OCI-LY7 (cell line): ENCODE data around the gene PDHX. TPM values are rescaled to one million over a fixed set of nuclear protein-coding genes. Genes with fewer than 3 reads are reported as not detected.

ENCODE experiments used
- BruUV-seq: library from RNA; stranded (reverse); fragments of 400-500 nt; replicated peaks from 2 replicates; lab custom pipeline; 2021; lab: Mats Ljungman, UMichigan
- CTCF ChIA-PET: fragments of 300-600 bp; sonication (Branson Sonifier 250); formaldehyde crosslinking; loops from one replicate; lab custom pipeline; 2022; ENCODE audit warnings: antibody characterized with exemption; ENCODE audit not compliant: unreplicated experiment; lab: Charles Lee
- POLR2A ChIA-PET: fragments of 300-600 bp; sonication (Branson Sonifier 250); formaldehyde crosslinking; loops from one replicate; lab custom pipeline; 2022; ENCODE audit warnings: antibody characterized with exemption; lab: Charles Lee
- DNase-seq: peaks from one replicate; pipeline ENCODE4 v3.0.0-alpha.2; 2015; ENCODE audit warnings: low spot score
- H2AFZ ChIP-seq: fragments of 200-600 bp; sonication (generic), shearing (Covaris generic); 2 replicates; pipeline ENCODE4 v1.6.1; 2014; ENCODE audit warnings: mild to moderate bottlenecking, antibody characterized with exemption, low read length, moderate library complexity
- H3K27ac ChIP-seq: fragments of 200-600 bp; sonication (generic); 2 replicates; pipeline ENCODE4 v1.5.1; 2014; ENCODE audit warnings: mixed run types, low read depth, mild to moderate bottlenecking, moderate library complexity, low read length, inconsistent platforms; ENCODE audit not compliant: poor library complexity, severe bottlenecking
- H3K36me3 ChIP-seq: fragments of 200-600 bp; sonication (generic); 2 replicates; pipeline ENCODE4 v1.6.1; 2014; ENCODE audit warnings: mild to moderate bottlenecking, antibody characterized with exemption, low read length, moderate library complexity, mixed read lengths; ENCODE audit not compliant: insufficient read depth
- H3K4me1 ChIP-seq: fragments of 200-600 bp; sonication (generic); 2 replicates; pipeline ENCODE4 v1.5.1; 2014; ENCODE audit warnings: mild to moderate bottlenecking, low read length; ENCODE audit not compliant: insufficient read depth, poor library complexity, severe bottlenecking
- H3K4me2 ChIP-seq: fragments of 200-600 bp; sonication (generic); 2 replicates; pipeline ENCODE4 v1.6.1; 2014; ENCODE audit warnings: mild to moderate bottlenecking, low read length
- H3K4me3 ChIP-seq: fragments of 200-600 bp; sonication (generic); 2 replicates; pipeline ENCODE4 v1.5.1; 2014; ENCODE audit warnings: mild to moderate bottlenecking, low read depth, low read length; ENCODE audit not compliant: poor library complexity, severe bottlenecking
- H3K79me2 ChIP-seq: fragments of 200-600 bp; sonication (generic); 2 replicates; pipeline ENCODE4 v1.6.1; 2016; ENCODE audit warnings: low read depth, mild to moderate bottlenecking, low read length, moderate library complexity, mixed read lengths; ENCODE audit not compliant: insufficient read depth
- H3K9me2 ChIP-seq: fragments of 200-600 bp; sonication (generic); 2 replicates; pipeline ENCODE4 v1.6.1; 2016; ENCODE audit warnings: mild to moderate bottlenecking, low read length, mixed read lengths; ENCODE audit not compliant: insufficient read depth
- H3K9me3 ChIP-seq: fragments of 200-600 bp; sonication (generic); 2 replicates; pipeline ENCODE4 v1.6.1; 2014; ENCODE audit warnings: mild to moderate bottlenecking, mixed run types, low read length, mixed read lengths
- H4K20me1 ChIP-seq: fragments of 200-600 bp; sonication (generic); 2 replicates; pipeline ENCODE4 v1.6.1; 2014; ENCODE audit warnings: mild to moderate bottlenecking, antibody characterized with exemption, low read length, moderate library complexity, mixed read lengths; ENCODE audit not compliant: insufficient read depth
- CTCF ChIP-seq: fragments of 200-600 bp; sonication (generic); conservative IDR thresholded peaks from 2 replicates; pipeline ENCODE4 v1.5.1; 2014; ENCODE audit warnings: mild to moderate bottlenecking, antibody characterized with exemption, low read length, moderate library complexity, mixed read lengths
- EZH2phosphoT487 ChIP-seq: fragments of 200-600 bp; sonication (generic); IDR thresholded peaks from 2 replicates; pipeline ENCODE4 v1.6.1; 2018; ENCODE audit warnings: low read depth, borderline replicate concordance, mild to moderate bottlenecking, mixed run types, antibody characterized with exemption, low read length, moderate library complexity, mixed read lengths
- intact Hi-C: fragments of 100-400 bp; cut with micrococcal nuclease; formaldehyde crosslinking; loops from one replicate; pipeline ENCODE4 v1.10.0; 2022; ENCODE audit not compliant: unreplicated experiment
- total RNA-seq, 2 experiments: library from RNA; depleted of rRNA in 1 of 2; stranded (reverse); fragments of >200 nt in 1 of 2; shearing (Covaris generic) in 1 of 2; gene quantifications; 2 replicates each; pipeline ENCODE4 v1.2.3, GENCODE V29; 2014 to 2022

PDHX gene
- total RNA-seq, 2 experiments from 2014 or later, result 18.0 to 50.9 TPM

GRCh38 chr11:35007277-35007676, 90.9 kb downstream of the PDHX start:
- ChIA-PET POLR2A (interaction anchor here (0.7 to 0.8 kb wide), 2 partner anchors 31 to 139 kb away, joined by 3 to 4 read pairs; no protein-coding TSS in a partner anchor), CTCF (no interaction called here)
- Histone ChIP-seq H3K79me2 (no peaks in the 10 kb centered on the region), H3K27ac (no peak overlapping the region), H2AFZ (no peak overlapping the region), H3K4me2 (no peak overlapping the region), H4K20me1 (no peaks in the 10 kb centered on the region), H3K4me1 (peaks cover 7% of the 10 kb centered on the region), H3K36me3 (no peaks in the 10 kb centered on the region), H3K9me2 (no peaks in the 10 kb centered on the region), H3K9me3 (no peaks in the 10 kb centered on the region), H3K4me3 (no peak overlapping the region)
- TF ChIP-seq CTCF, result no peak
- TF ChIP-seq EZH2phosphoT487, result no peak
- no peak for DNase-seq
- intact Hi-C loops, result no loop called here
- BruUV-seq, result no TSS peak

- Histone ChIP-seq H3K9me3 (no peaks in the 10 kb centered on the region), H3K36me3 (no peaks in the 10 kb centered on the region), H3K79me2 (no peaks in the 10 kb centered on the region), H3K27ac (no peak overlapping the region), H4K20me1 (no peaks in the 10 kb centered on the region), H2AFZ (no peak overlapping the region), H3K4me3 (no peak overlapping the region), H3K4me2 (no peak overlapping the region), H3K9me2 (no peaks in the 10 kb centered on the region), H3K4me1 (peaks cover 7% of the 10 kb centered on the region)
- DNase-seq, result no peak
- CTCF ChIA-PET, result no interaction called here
- intact Hi-C loops, result no loop called here
- POLR2A ChIA-PET, result interaction anchor here (1.2 to 1.3 kb wide), 2 partner anchors 11 to 20 kb away, joined by 3 to 5 read pairs; no protein-coding TSS in a partner anchor
- no peak for TF ChIP-seq CTCF
- no peak for TF ChIP-seq EZH2phosphoT487
- BruUV-seq, result no TSS peak
These were observed 92.9 kb downstream of the PDHX start for GRCh38 chr11:35009191-35009943.

GRCh38 chr11:35009944-35010342, 93.5 kb downstream of the PDHX start:
- DNase-seq, result no peak
- POLR2A ChIA-PET, result interaction anchor here (1.2 kb wide), 1 partner anchor 19 kb away, joined by 3 read pairs; no protein-coding TSS in a partner anchor
- peaks cover 7% of the 10 kb centered on the region for H3K4me1 ChIP-seq
- no TSS peak for BruUV-seq
- no peaks in the 10 kb centered on the region for H4K20me1 ChIP-seq
- H3K27ac ChIP-seq, result no peak overlapping the region
- intact Hi-C loops, result no loop called here
- H3K79me2 ChIP-seq, result no peaks in the 10 kb centered on the region
- H3K36me3 ChIP-seq, result no peaks in the 10 kb centered on the region
- H3K9me3 ChIP-seq, result no peaks in the 10 kb centered on the region
- no peak overlapping the region for H2AFZ ChIP-seq
- CTCF ChIA-PET, result no interaction called here
- no peak for TF ChIP-seq CTCF
- no peak for TF ChIP-seq EZH2phosphoT487
- no peak overlapping the region for H3K4me3 ChIP-seq
- no peak overlapping the region for H3K4me2 ChIP-seq
- no peaks in the 10 kb centered on the region for H3K9me2 ChIP-seq
